Pulmonary artery endothelial cell (primary cell): ENCODE data around the gene SIRPA. TPM values are rescaled to one million over a fixed set of nuclear protein-coding genes. Genes with fewer than 3 reads are reported as not detected.
"Not testable (repeated sequence)": the region's sequence is repeated elsewhere in the genome, so short reads cannot be mapped to it uniquely, and the experiment has no call there.

Experiments
- DNase-seq: peaks from one replicate; pipeline ENCODE4 v3.0.0-alpha.2; 2011; ENCODE audit warnings: low read depth, low spot score
- total RNA-seq: library from RNA; depleted of rRNA; stranded (reverse); fragments of >200 nt; gene quantifications from 2 replicates; pipeline ENCODE4 v1.2.3, GENCODE V29; 2014

The SIRPA gene
- total RNA-seq, 1 donor from 2014 or later, result 14.5 TPM

DNA sequence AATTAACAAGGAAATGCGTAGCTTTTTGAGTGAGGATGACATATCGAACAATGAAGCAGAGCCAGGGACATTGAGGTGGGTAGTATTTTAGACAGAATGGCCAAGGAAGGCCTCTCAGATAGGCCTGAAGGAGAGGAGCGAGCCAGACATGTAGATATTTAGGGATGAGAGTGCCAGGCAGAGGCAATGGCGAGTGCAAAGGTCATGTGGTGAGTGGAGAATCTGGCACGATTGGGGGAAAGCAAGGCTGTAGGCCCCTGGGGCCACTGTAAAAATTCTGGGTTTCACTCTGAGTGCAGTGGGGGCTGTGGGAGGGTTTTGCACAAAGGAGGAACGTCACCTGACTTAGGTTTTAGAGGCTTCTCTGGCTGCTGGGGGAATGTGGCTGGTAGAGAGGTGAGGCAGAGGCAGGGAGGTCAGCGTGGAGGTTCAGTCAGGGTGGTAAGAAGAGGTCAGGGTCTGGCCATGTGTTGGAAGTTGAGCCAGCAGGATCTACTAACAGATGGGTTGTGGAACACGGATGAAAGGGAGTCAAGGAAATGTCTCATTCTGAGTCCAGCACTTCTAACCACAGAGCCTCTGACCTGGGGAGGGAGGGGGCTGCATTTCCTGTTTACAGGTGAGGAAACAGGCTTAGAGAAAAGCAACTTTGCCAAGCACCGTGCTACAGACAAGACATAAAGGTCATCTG is 11.3 kb downstream of the SIRPA start:
- no peak for DNase-seq

DNA sequence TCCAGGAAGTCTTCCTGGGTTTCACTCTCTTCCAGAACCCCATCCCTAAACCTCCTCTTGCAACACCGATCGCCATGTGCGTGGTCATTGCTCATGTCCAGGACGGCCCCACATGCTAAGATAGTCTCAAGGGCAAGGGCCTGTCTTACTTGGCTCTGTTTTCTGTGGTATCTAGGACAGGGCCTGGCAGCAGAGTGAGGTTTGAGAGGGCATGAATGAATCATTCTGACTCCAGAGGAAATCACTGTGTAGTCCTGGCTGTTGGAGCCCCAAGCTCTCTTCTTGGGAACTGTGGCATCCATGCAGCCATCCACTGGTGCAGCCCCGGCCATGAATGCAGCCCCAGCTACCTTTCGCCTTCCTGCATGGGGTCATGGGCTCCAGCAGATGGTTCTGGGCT is 12.4 kb downstream of the SIRPA start:
- no peak for DNase-seq

DNA sequence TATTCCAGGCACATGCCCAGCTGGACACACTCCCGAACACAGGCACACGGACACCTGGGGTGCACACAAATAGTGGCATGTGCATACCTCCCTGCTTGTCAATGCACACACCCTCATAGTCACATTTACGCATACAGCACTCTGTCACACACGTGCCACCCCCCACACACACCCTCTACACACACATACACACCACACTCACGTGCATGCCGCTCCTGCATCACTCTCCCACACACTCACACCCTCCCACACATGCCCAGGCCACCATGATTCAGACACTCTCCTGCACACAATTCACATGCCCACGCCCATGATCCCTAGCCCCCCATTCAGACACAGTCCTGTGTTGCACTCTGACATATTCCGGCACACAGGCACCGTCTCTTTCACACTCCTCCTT is 13.0 kb downstream of the SIRPA start:
- no peak for DNase-seq

DNA sequence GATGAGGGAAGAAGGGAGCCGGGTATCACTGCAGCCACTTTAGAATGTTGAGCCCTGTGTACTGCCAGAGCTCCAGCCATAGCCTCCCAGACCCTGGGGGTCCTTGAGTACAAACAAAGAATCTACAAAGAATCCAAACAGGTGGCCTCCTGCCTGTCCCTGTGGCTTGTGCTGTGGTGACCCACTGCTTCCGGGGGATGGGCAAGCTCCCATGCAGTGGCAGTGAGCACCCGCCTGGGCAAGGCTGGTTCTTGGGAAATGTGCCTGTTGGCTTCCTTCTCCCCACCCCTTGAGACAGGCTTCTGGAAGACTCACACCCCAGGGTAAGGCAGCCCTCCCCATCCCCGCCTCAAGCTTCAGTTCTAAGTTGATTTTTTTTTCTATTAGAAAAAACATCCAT is 13.9 kb downstream of the SIRPA start:
- DNase-seq, result no peak

DNA sequence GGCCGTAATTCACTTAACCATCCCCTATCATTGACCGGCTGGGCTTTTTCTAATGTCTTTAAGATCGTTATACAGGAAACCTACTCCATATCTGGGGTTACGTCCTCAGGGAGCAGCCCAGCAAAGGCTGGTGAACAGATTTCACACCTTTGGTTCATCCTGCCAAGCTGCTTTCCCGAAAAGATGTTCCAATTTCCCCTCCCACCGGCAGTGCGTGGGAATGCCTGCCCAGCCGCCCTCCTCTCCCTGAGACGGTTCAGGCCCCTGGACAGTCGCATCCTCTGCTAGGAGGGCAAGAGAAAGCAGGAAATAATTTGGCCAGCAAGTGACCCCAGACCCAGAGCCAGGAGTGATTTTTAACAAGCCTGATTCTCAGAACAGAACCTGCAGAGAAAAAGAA is 16.3 kb downstream of the SIRPA start:
- DNase-seq, result no peak

DNA sequence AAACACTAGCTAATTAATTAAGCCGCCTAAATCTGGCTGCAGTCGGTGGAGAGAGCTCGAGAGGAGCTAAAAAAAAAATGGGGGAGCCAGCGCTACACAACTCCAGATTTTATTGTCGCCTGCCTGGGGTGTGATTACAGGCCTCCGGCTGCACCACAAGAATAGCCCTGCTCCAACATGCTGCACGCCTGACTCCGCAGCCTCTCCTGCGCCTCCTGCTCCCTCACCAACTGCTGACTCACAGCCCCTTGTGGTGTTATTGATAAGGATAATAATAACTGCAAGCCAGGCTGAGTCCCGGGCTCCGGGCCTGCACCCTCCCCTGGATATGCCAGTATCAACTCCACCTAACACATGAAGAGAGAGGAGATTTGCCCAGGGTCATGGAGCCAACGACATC is 16.8 kb downstream of the SIRPA start:
- no peak for DNase-seq

DNA sequence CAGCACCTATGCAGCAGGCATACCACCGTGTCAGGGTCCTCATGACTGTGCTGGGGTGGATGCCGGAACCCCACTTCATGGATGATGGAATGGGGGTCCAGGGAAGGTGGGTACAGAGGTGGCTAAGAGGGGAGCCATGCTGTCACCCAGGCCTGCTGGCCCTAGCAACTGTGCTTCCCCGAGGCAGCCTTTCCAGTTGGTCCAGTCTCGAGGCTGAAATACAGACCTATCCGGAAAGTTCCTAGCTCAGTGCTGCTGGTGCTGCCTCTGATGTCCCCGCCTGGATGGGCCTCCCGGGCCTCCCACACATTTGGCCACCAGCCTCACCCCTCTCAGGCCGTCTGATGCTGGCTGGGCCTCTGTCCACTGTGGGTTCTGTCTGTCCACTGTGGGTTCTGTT is 17.4 kb downstream of the SIRPA start:
- no peak for DNase-seq

DNA sequence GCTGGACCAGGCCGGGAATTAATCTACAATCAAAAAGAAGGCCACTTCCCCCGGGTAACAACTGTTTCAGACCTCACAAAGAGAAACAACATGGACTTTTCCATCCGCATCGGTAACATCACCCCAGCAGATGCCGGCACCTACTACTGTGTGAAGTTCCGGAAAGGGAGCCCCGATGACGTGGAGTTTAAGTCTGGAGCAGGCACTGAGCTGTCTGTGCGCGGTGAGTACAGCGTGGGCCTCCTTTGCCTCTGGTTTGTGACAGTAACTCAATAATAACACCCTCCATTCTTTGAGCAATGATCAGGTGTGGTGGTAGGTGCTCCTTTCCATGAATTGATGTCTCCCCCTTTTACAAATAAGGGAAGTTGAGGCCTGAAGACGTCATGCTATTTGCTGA is 20.0 kb downstream of the SIRPA start:
- DNase-seq, result not testable (repeated sequence)

DNA sequence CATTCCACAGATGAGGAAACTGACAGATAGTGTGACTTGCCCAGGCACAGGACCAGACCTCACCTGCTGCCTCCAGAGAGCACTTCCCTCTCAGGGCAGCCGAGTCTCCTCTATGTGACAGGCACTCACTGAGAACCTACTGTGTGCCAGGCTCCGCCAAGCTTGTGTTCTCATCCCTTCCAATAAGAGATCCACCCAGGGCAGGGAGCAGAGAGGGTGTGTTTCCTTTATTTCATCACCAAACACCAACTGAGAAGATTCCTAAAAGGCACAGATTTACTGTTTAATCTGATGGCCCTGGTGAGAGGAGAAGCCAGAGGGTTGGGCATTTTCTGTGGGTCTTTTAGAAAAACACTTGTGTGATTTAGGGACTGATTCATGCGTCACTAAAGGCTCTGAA is 20.5 kb downstream of the SIRPA start:
- DNase-seq, result no peak

DNA sequence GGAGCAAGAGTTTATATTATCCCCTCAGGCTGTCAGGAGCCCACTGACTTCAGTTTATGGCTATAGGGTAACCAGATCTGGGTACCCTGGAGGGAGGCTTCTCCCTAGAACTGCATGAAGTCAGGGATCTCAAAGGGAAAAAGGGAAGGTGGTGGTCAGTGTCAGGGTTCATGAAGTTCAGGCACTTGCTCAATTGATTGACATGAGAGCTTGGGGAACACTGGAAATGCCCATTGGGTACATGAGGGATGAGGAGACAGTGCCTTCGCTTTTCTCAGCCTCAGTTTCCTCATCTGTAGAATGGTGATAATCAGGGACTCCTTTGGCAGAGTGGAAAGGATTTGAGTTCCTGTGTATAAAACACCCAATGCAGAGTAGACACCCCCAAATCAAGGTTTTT is 22.6 kb downstream of the SIRPA start:
- DNase-seq, result no peak

DNA sequence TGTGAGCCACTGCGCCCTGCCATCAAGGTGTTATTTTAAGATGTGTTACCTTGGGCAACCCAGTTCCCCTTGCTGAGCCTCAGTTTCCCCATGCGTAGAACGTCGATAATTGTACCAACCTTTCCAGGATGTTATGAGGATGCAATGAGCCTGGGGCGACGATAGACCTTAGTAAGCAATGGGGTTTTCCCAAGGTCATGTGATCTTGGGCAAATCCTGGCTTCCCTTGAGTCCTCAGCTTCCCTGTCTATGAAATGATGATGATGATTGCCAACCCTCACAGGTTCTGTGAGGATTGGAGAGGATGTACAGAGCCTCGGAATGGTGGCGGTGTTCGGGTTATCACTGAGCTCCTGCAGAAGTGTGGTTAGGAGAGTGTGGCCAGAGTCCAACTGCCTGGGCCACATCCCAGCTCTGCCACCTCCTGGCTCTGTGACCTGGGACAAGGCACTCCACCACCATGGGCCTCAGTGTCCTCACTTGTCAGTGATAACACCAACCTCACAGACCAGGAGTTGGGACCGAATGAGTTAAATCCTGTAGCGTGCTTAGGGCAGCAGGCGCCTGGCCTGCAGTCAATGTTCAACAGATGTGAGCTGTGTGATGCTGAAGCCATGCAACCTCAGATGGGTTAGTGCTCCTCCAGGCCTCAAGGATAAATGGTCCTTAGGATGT is 23.4 kb downstream of the SIRPA start:
- no peak for DNase-seq

DNA sequence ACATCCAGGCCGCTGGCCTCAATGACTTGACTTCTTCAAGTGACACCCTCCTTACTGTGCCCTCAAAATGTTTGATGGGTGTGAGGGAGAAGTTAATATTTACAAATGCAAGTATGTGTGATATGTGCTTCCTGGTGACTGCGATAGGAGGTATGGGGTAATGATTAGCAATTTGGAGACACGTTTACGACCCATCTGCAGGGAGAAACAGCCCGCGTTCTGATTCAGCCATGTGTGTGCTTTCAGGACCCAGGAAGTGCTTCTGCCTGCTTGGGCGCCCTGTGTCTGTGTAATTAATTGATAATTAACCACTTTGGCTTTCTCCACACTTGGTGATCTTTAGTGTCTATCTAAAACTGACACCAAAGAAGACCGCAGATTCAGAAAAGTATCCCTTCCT is 25.0 kb downstream of the SIRPA start:
- DNase-seq, result no peak

DNA sequence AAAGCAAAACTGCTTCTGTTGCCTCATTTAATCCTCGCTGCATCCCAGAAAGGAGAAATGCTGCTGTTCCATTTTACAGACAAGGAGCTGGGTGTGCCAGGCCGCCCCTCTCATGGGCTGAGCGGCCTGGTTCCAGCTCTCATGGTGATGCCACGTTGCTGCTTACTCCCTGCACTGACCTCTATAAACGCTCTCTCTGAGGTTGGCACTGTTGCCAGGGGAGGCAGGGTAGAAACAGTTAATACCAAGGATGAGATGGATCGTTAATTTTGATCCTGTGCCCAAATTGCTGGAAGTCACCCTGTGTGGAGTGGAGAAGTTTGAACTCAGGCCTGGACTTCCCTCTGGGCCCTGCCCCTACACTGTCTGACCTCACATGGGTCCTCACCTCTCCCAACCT is 25.6 kb downstream of the SIRPA start:
- no peak for DNase-seq

DNA sequence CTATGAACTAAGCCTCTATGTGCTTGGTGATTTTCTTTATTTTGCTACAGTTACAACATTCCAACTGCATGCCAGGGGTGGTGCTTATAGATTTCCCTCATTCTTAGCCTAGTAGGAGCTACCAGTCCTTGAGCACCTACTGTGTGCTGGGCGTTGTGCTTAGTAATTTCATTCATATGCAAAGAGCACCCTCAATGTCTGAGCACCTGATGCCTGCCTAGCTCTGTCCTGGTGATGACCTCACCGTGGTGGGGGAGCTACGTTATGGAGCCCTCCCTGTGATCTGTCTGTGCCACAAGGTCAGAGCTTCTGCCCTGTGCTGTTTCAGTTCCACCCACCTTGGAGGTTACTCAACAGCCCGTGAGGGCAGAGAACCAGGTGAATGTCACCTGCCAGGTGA is 26.8 kb downstream of the SIRPA start:
- not testable (repeated sequence) for DNase-seq

DNA sequence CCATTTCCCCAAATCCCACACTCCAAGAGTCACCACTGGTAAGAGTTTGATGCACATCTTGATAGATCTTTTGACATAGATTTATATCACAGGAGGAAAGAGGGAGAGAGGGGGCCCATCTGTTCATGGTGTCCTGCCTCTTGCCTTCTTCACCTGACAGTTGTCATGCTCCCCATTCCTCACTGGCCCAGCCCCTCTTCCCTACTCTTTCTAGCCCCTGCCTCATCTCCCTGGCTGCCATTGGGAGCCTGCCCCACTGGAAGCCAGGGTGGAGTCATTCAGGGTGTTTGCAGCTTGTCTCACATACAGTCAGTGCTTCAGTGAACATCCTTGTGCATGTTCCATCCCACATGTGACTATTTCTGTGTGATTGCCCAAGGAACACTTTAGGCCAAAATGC is 27.6 kb downstream of the SIRPA start:
- DNase-seq, result no peak

DNA sequence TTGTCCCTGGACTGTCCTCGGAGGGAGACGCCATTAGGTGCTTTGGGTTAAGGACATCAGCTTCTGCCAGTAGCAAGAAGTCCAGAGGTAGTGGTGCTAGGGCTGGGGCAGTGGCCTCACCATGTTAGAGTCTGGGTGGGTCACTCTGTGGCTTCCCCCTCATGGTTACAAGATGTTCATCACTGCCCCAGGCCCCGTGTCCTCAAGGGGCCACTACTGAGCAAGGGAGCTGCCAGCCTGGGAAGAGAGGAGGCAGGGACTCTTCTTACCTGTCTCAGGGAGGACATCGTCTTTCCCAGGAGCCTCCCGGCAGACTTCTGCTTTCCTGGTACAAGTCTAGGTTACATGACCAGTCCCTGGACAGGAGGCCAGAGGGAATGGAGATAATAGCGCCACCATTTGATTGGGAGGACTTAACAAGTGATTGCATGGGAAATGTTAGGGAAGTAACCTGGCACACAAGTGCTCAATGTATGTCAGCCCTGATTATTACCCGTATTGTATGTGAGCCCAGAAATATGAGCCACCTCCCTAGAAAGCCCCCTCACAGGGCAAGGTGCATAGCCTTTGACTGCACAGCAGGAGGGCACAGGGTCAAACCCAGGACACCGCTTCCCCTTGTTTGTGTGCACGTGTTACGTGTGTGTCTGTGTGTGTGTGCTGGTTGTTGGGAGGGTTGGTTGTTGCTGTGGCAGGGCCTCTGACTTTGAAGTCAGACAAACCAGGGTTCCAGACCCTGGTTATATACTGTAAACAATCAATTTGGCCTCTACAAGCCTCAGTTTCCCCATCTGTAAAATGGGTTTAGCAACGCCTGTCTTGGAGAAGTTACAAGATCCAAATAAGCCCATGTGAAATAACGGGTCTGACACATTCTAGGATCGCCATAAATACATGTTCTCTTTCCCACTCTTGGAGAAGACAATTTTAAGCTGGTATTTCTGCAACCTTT is 30.0 kb downstream of the SIRPA start:
- DNase-seq, result no peak

DNA sequence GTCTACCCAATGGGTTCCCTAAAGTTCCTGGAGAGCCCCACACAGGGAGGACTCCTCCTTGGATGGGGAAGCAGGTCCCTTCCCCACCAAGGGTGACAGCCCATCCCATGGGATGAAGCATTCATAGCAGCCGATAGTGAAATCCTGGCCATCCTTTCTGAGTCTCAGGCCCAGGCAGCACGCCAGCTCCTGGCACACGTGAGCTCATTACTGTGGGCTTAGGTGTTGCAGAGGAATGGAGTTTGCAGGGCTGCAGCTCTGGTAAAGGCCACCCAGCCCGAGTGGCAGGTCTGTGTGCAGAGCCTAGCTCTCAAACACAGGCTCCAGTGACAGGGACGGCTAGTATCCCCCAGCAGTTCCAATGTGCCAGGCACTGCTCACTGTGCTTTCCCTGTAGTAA is 31.0 kb downstream of the SIRPA start:
- no peak for DNase-seq

DNA sequence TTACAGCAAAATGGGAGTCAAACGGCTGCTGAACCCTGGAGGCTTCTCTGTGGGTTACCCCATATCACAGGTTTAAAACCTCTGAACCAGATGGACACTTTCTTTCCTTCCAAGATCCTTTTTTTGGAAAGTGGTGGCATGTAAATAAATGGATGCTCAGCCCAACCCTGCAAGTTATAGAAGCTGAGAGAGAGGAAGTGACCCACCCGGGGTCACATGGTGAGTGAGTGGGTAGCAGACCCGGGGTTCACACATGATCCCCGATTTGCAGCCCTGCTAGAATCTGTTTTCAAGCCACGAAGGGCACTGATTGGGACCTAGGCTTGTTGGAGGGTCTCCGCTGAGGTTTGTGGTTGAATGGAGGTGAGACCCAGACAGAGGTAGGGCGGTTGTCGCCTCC is 32.0 kb downstream of the SIRPA start:
- no peak for DNase-seq

DNA sequence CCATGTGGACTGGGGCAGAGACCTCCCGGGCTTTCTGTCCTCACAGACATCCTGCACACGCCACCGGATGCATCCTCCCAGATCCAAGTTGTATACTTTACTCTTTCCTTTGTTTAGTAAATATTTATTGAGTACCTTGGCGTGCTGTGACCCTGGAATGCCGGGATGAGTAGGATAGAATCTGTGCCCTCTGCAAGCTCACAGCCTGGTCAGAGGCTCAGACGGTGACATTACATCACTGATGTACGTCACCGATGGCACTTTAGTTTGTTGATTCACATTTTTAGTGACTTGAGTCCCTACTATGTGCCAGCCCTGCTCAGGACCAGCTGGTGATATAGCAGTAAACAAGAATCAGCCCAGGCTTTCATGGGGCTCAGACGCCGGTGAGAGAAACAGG is 32.9 kb downstream of the SIRPA start:
- DNase-seq, result no peak

DNA sequence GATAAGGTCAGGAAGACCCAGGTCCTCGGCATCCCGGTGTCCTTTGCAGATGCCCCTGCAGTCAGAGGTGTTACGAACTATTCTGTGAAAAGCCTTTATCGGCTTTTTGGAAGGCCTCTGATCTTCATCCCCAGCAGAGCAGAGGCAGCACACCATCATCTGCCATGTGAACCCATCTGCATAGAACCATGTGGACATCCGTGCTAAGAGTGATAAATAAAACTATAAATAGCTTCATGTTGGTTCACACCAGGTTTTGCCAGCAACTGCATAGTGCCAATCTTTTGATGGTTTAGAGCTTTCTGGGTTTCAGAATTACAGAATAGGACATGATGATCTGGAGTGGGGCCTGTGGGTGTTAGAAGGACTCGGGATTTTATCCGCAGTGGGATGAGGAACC is 33.6 kb downstream of the SIRPA start:
- no peak for DNase-seq

DNA sequence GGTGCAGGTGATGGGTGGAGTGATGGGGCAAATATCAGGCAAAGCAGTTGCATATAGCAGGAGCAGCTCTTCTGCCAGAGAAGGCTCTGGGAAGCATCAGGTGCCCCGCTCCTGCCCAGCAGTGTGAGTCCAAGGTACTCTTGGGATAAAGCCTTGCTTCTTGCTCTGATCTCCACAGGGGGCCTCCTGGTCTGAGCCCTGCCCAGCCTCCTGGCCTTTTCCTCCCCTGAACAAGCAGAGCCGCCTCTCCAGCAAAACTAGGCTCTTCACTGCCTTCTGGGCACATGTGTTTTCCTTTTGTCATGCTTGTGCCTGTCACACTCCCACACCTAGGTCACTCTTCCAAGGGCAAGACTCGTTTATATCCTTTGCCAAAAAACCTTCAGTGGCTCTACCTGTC is 34.3 kb downstream of the SIRPA start:
- no peak for DNase-seq

DNA sequence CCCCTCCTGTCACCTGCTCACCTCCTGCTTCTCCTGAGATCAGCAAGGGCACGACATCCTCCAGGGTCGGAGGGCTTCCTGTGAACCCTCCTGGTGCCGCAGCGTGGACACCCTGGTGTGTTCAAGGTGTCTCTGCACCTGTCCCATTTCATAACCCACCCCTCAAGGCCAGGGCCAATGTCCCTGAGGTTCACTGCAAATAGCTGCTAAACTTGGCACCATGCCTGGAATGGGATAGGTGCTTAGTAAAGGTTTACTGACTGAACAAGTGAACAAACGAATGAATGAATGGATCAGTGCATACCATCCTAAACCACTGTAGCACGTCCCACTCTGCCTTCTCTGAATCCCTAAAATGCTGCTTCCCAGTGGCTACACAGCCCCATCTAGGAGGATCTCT is 35.0 kb downstream of the SIRPA start:
- DNase-seq, result no peak
